CD8-positive, alpha-beta memory T cell (primary cell): ENCODE data around the gene MANBA. TPM values are rescaled to one million over a fixed set of nuclear protein-coding genes. Genes with fewer than 3 reads are reported as not detected.
"Not testable (repeated sequence)": the region's sequence is repeated elsewhere in the genome, so short reads cannot be mapped to it uniquely, and the experiment has no call there.

Experiments
- CTCF ChIA-PET: fragments of 350-600 bp; sonication (Branson Sonifier 250); formaldehyde crosslinking; loops from one replicate; lab custom pipeline; 2021; ENCODE audit warnings: antibody characterized with exemption; lab: Charles Lee
- POLR2A ChIA-PET: fragments of 350-600 bp; sonication (Branson Sonifier 250); formaldehyde crosslinking; loops from one replicate; lab custom pipeline; 2021; ENCODE audit warnings: antibody characterized with exemption; lab: Charles Lee
- DNase-seq, 5 donors: peaks; one replicate each; pipeline versions ENCODE4 v3.0.0 to v3.0.0-alpha.2; 2020 to 2022; ENCODE audit warnings: mixed read lengths in 1 of 5
- H3K27ac ChIP-seq: one replicate; pipeline ENCODE4 v1.7.0; 2013; ENCODE audit warnings: low read depth, mild to moderate bottlenecking, low read length, moderate library complexity
- H3K27me3 ChIP-seq: 2 replicates; pipeline ENCODE4 v1.7.0; 2013; ENCODE audit warnings: low read length, mild to moderate bottlenecking; ENCODE audit not compliant: insufficient read depth, poor library complexity, severe bottlenecking
- H3K36me3 ChIP-seq: 2 replicates; pipeline ENCODE4 v1.7.0; 2013; ENCODE audit warnings: mild to moderate bottlenecking, low read length, moderate library complexity; ENCODE audit not compliant: insufficient read depth
- H3K4me1 ChIP-seq: 2 replicates; pipeline ENCODE4 v1.7.0; 2013; ENCODE audit warnings: mild to moderate bottlenecking, low read length, moderate library complexity; ENCODE audit not compliant: insufficient read depth
- H3K4me3 ChIP-seq: 2 replicates; pipeline ENCODE4 v1.7.0; 2013; ENCODE audit warnings: mild to moderate bottlenecking, low read length
- H3K9me3 ChIP-seq: 2 replicates; pipeline ENCODE4 v1.7.0; 2013; ENCODE audit warnings: mild to moderate bottlenecking, low read length
- H3K27ac Mint-ChIP-seq, 8 donors: one replicate each; pipeline ENCODE4 v1.8.0; 2020 to 2021; ENCODE audit warnings: mixed read lengths in 8 of 8, mild to moderate bottlenecking in 6 of 8, inconsistent platforms in 3 of 8, moderate library complexity in 3 of 8
- H3K27me3 Mint-ChIP-seq, 2 donors: one replicate each; pipeline ENCODE4 v1.8.0; 2020 to 2021; ENCODE audit warnings: mixed read lengths in 2 of 2, mild to moderate bottlenecking in 1 of 2, moderate library complexity in 1 of 2
- H3K36me3 Mint-ChIP-seq, 3 donors: one replicate each; pipeline ENCODE4 v1.8.0; 2020 to 2021; ENCODE audit warnings: mixed read lengths in 3 of 3, inconsistent platforms in 1 of 3, mild to moderate bottlenecking in 1 of 3
- H3K4me1 Mint-ChIP-seq, 3 donors: one replicate each; pipeline ENCODE4 v1.8.0; 2020 to 2021; ENCODE audit warnings: mixed read lengths in 3 of 3, inconsistent platforms in 1 of 3, mild to moderate bottlenecking in 1 of 3
- H3K4me3 Mint-ChIP-seq, 7 donors: one replicate each; pipeline ENCODE4 v1.8.0; 2020 to 2021; ENCODE audit warnings: mixed read lengths in 7 of 7, mild to moderate bottlenecking in 6 of 7, moderate library complexity in 4 of 7, inconsistent platforms in 2 of 7
- H3K9me3 Mint-ChIP-seq, 5 donors: one replicate each; pipeline ENCODE4 v1.8.0; 2020 to 2022; ENCODE audit warnings: mixed read lengths in 5 of 5, mild to moderate bottlenecking in 3 of 5, moderate library complexity in 2 of 5, inconsistent platforms in 1 of 5
- polyA plus RNA-seq: library from polyadenylated mRNA; unstranded; fragments of 300-500 nt; fragmentation: Illumina TruSeq; gene quantifications from one replicate; pipeline ENCODE4 v1.2.3, GENCODE V29; 2021
- total RNA-seq, 2 experiments: library from RNA; stranded (reverse); gene quantifications; one replicate each; pipeline ENCODE4 v1.2.3, GENCODE V29; 2021

The MANBA gene
- total and polyA plus RNA-seq, 3 experiments from 2014 or later = 9.1 to 16.5 (median 9.5) TPM

GRCh38 chr4:102718833-102719575 lies 41.8 kb downstream of the MANBA start:
- CTCF ChIA-PET, H3K36me3 ChIP-seq, H3K4me3 ChIP-seq, H3K4me1 ChIP-seq, POLR2A ChIA-PET, H3K27me3 Mint-ChIP-seq, DNase-seq, H3K27me3 ChIP-seq, H3K9me3 Mint-ChIP-seq, H3K9me3 ChIP-seq, H3K4me1 Mint-ChIP-seq, H3K27ac ChIP-seq, H3K4me3 Mint-ChIP-seq: not testable (repeated sequence)
- peak overlapping the region in 1 of 8 donors; percentile 10 for H3K27ac Mint-ChIP-seq
- H3K36me3 Mint-ChIP-seq = peaks cover 18 to 48% (median 28%) of the 10 kb centered on the region in 3 donors

- H3K36me3 Mint-ChIP-seq = peaks cover 22 to 49% (median 25%) of the 10 kb centered on the region in 3 donors
- peak overlapping the region in 2 of 8 donors; percentile 4 to 66 for H3K27ac Mint-ChIP-seq
- Histone ChIP-seq H3K27me3 (no peaks in the 10 kb centered on the region), H3K27ac (no peak overlapping the region), H3K4me3 (no peak overlapping the region), H3K9me3 (no peaks in the 10 kb centered on the region), H3K36me3 (no peaks in the 10 kb centered on the region), H3K4me1 (no peaks in the 10 kb centered on the region)
- no peak overlapping the region for H3K4me3 Mint-ChIP-seq
- H3K9me3 Mint-ChIP-seq = no peaks in the 10 kb centered on the region
- H3K4me1 Mint-ChIP-seq = no peaks in the 10 kb centered on the region
- POLR2A ChIA-PET = no interaction called here
- DNase-seq = no peak
- H3K27me3 Mint-ChIP-seq = peaks cover 0 to 1% of the 10 kb centered on the region in 2 donors
- CTCF ChIA-PET = interaction anchor here (1.2 kb wide), 2 partner anchors 14 to 292 kb away, joined by 3 to 4 read pairs; no protein-coding TSS in a partner anchor
These were observed 43.2 kb downstream of the MANBA start for GRCh38 chr4:102717448-102718092.

- ChIA-PET POLR2A (no interaction called here), CTCF (no interaction called here)
- Mint-ChIP-seq H3K4me3 (no peak overlapping the region), H3K27me3 (no peaks in the 10 kb centered on the region), H3K4me1 (peaks cover 4 to 8% (median 5%) of the 10 kb centered on the region in 3 donors), H3K9me3 (no peaks in the 10 kb centered on the region), H3K27ac (peak overlapping the region in 2 of 8 donors; percentile 12 to 35), H3K36me3 (peaks cover 32 to 55% (median 32%) of the 10 kb centered on the region in 3 donors)
- Histone ChIP-seq H3K36me3 (no peaks in the 10 kb centered on the region), H3K4me3 (no peak overlapping the region), H3K9me3 (no peaks in the 10 kb centered on the region), H3K27me3 (no peaks in the 10 kb centered on the region), H3K27ac (no peak overlapping the region), H3K4me1 (no peaks in the 10 kb centered on the region)
- DNase-seq = no peak
These were observed 45.7 kb downstream of the MANBA start for GRCh38 chr4:102715057-102715456.

GRCh38 chr4:102713774-102714173 lies 47.0 kb downstream of the MANBA start:
- H3K4me1 ChIP-seq, H3K27me3 Mint-ChIP-seq, H3K9me3 ChIP-seq, CTCF ChIA-PET, H3K4me3 Mint-ChIP-seq, H3K27me3 ChIP-seq, DNase-seq, H3K36me3 ChIP-seq, H3K4me3 ChIP-seq, H3K27ac ChIP-seq, H3K9me3 Mint-ChIP-seq, POLR2A ChIA-PET: not testable (repeated sequence)
- peaks cover 10 to 21% (median 11%) of the 10 kb centered on the region in 3 donors for H3K4me1 Mint-ChIP-seq
- peaks cover 22 to 45% (median 26%) of the 10 kb centered on the region in 3 donors for H3K36me3 Mint-ChIP-seq
- peak overlapping the region in 1 of 8 donors; percentile 61 for H3K27ac Mint-ChIP-seq

- Mint-ChIP-seq H3K27ac (peak overlapping the region in 1 of 8 donors; percentile 79), H3K27me3 (no peaks in the 10 kb centered on the region), H3K4me3 (no peak overlapping the region), H3K36me3 (peaks cover 15 to 40% (median 19%) of the 10 kb centered on the region in 3 donors), H3K4me1 (peaks cover 12 to 22% (median 14%) of the 10 kb centered on the region in 3 donors), H3K9me3 (no peaks in the 10 kb centered on the region)
- Histone ChIP-seq H3K9me3 (no peaks in the 10 kb centered on the region), H3K27me3 (no peaks in the 10 kb centered on the region), H3K4me1 (no peaks in the 10 kb centered on the region), H3K36me3 (no peaks in the 10 kb centered on the region), H3K4me3 (no peak overlapping the region), H3K27ac (no peak overlapping the region)
- ChIA-PET CTCF (no interaction called here), POLR2A (no interaction called here)
- DNase-seq = no peak
These were observed 47.7 kb downstream of the MANBA start for GRCh38 chr4:102713096-102713495.

GRCh38 chr4:102710986-102711385 lies 49.8 kb downstream of the MANBA start:
- Histone ChIP-seq H3K4me1 (no peaks in the 10 kb centered on the region), H3K9me3 (no peaks in the 10 kb centered on the region), H3K4me3 (no peak overlapping the region), H3K36me3 (no peaks in the 10 kb centered on the region), H3K27me3 (no peaks in the 10 kb centered on the region), H3K27ac (no peak overlapping the region)
- peaks cover 0 to 11% (median 0%) of the 10 kb centered on the region in 5 donors for H3K9me3 Mint-ChIP-seq
- no peak for DNase-seq
- peaks cover 22 to 44% (median 34%) of the 10 kb centered on the region in 3 donors for H3K36me3 Mint-ChIP-seq
- H3K27me3 Mint-ChIP-seq = no peaks in the 10 kb centered on the region
- ChIA-PET POLR2A (no interaction called here), CTCF (no interaction called here)
- H3K27ac Mint-ChIP-seq = peak overlapping the region in 1 of 8 donors; percentile 13
- H3K4me3 Mint-ChIP-seq = no peak overlapping the region
- peaks cover 15 to 31% (median 18%) of the 10 kb centered on the region in 3 donors for H3K4me1 Mint-ChIP-seq

- H3K27ac ChIP-seq, H3K27me3 Mint-ChIP-seq, H3K4me3 ChIP-seq, H3K36me3 ChIP-seq, H3K4me3 Mint-ChIP-seq, POLR2A ChIA-PET, CTCF ChIA-PET, H3K9me3 ChIP-seq, H3K27me3 ChIP-seq, H3K4me1 ChIP-seq, DNase-seq: not testable (repeated sequence)
- peak overlapping the region in 3 of 8 donors; percentile 35 to 69 (median 65) for H3K27ac Mint-ChIP-seq
- peaks cover 15 to 31% (median 18%) of the 10 kb centered on the region in 3 donors for H3K4me1 Mint-ChIP-seq
- H3K36me3 Mint-ChIP-seq = peaks cover 23 to 42% (median 35%) of the 10 kb centered on the region in 3 donors
- H3K9me3 Mint-ChIP-seq = peaks cover 0 to 11% (median 0%) of the 10 kb centered on the region in 5 donors
These were observed 51.7 kb downstream of the MANBA start for GRCh38 chr4:102709060-102709459.

GRCh38 chr4:102707150-102707549 lies 53.6 kb downstream of the MANBA start:
- H3K36me3 Mint-ChIP-seq = peaks cover 23 to 41% (median 39%) of the 10 kb centered on the region in 3 donors
- no peak overlapping the region for H3K4me3 Mint-ChIP-seq
- H3K9me3 Mint-ChIP-seq = peaks cover 0 to 11% (median 0%) of the 10 kb centered on the region in 5 donors
- peaks cover 15 to 31% (median 18%) of the 10 kb centered on the region in 3 donors for H3K4me1 Mint-ChIP-seq
- no peak for DNase-seq
- H3K27ac ChIP-seq = no peak overlapping the region
- no peaks in the 10 kb centered on the region for H3K27me3 ChIP-seq
- H3K4me3 ChIP-seq = no peak overlapping the region
- ChIA-PET CTCF (no interaction called here), POLR2A (no interaction called here)
- H3K27me3 Mint-ChIP-seq = no peaks in the 10 kb centered on the region
- H3K36me3 ChIP-seq = no peaks in the 10 kb centered on the region
- no peak overlapping the region for H3K27ac Mint-ChIP-seq
- H3K4me1 ChIP-seq = no peaks in the 10 kb centered on the region
- no peaks in the 10 kb centered on the region for H3K9me3 ChIP-seq
